NCI-H1694 treated with DMSO at 0.1 percent for 48 hours (cell line): Measurements from ENCODE around the gene CDC14B.
"Not testable (repeated sequence)": the region's sequence is repeated elsewhere in the genome, so short reads cannot be mapped to it uniquely, and the experiment has no call there.

Experiments used
- DNase-seq: peaks from one replicate; lab custom pipeline; 2025; lab: John Stamatoyannopoulos, UW

Gene CDC14B

DNA sequence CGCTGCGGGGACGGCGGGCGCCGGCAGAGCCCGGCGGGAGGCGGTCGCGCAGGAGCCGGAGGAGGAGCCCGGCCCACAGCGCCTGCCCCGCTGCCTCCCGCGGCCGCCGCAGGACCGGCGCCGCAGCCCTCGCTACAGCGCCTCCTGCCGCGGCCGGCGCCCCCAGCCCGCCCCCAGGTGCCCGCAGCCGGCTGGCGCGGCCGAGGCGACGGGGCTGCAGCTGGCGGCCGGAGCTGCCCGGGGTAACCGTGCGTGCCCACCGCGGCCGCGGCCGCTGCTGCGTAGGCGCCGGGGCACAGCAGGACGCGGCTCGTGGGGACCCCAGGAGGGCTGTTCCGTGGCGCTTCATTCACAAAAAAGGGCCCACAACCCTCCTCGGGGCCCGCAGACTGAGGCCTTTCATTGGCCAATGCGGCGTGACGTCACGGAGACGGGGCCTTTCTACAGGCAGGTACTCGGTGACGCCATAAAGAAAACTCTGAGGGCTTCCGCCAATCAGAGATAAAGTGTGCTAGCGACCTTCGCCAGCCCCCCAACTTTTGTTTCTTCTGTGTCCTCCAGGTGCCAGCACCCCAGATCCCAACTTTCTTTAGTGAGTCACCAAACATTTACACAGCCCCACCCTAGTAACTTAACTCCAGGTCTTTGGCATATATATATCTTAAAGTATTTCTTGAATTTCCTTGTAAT, at the start of gene CDC14B:
Gene CDC14B, minus strand, starts transcription at position 353 of the 690 bp plus-strand sequence. CDS start 465 bp downstream, outside the sequence.
- DNase-seq: peak; percentile 65

DNA sequence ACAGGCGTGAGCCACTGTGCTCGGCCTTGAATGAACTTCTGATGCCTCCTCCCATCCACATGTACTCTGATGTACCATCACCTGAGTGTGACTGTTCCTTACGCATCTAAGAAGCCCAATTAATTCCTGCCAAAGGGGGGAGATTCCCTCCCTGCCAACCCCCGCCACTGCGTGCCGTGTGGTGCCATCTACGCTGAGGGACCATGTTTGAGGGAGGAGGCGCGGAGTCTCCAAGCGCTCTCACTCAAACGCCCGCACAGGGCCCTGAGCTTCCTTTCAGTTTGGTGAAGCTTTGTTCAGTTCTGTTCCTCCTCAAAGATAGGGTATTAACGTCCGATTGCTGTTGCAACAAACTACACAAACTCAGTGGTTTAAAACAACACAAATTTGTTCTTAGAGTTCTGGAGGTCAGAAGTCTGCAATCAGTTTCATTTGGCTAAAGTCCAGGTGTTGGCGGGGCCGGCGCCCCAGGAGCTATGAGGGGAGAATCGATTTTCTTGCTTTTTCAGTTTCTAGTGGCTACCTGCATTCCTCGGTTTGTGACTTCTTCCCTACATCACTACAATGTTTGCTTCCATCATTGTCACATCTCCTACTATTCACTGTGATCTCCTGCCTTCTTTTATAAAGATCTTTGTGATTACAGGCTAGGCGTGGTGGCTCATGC, 49.4 kb upstream of the CDC14B start:
- no peak for DNase-seq

DNA sequence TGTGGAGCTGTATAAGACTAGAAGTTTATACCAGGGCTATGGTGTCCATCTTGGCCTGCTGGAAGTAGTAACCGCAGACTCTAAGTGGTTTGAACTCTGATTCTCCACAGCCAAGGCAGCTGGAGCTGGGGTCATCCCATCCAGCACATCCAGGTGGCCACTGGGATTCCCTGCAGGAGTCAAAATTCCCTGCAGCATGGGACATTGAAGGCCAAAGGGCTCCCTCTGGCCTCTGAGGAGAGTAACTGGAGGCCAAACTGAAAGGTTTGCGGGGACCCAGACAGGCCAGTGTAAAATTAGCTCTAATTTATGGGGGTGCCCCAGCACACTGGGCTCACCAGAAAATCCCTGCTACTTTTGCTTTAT, 47.7 kb upstream of the CDC14B start:
- DNase-seq: no peak

DNA sequence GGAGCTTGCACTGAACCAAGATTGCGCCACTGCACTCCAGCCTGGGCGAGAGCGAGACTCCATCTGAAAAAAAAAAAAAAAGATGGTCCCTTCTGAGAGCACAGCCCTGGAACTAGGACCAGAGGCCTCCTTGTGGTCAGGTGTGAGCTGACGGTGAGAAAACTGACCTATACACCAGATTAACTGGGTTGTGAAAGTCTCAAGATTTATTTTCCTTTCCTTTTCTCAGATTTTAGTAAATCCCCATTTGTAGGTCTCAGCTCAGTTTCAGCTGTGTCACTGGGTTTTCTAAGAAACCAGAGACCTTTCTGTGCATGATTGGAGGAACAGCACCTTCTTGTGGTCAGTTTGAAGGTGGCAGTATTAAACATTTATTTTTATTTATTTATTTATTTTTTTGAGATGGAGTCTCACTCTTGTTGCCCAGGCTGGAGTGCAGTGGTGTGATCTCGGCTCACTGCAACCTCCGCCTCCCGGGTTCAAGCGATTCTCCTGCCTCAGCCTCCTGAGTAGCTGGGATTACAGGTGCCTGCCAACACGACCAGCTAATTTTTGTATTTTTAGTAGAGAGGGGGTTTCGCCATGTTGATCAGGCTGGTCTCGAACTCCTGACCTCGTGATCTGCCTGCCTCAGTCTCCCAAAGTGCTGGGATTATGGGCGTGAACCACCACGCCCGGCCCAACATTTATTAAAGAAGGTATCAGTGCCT, 47.2 kb upstream of the CDC14B start:
- peak; percentile 19 for DNase-seq

DNA sequence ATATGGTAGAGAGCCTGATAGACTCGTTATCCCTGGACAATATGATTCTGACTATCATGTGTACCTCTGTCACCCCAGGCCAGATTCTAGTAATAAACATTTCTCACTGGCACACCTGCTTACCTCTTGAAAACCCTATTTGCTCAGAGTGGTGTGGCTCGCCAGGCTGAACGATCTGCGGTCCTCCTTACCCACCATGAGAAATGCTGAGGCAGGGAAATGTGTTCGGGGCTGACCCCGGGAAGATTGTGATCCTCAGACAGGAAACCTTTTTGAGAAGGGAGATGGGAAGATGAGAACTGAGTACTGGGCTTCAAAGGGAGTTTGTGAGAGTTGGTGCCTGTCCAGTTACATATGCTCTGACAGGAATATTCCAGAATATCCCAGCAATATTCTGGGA, 46.1 kb upstream of the CDC14B start:
- DNase-seq: no peak

DNA sequence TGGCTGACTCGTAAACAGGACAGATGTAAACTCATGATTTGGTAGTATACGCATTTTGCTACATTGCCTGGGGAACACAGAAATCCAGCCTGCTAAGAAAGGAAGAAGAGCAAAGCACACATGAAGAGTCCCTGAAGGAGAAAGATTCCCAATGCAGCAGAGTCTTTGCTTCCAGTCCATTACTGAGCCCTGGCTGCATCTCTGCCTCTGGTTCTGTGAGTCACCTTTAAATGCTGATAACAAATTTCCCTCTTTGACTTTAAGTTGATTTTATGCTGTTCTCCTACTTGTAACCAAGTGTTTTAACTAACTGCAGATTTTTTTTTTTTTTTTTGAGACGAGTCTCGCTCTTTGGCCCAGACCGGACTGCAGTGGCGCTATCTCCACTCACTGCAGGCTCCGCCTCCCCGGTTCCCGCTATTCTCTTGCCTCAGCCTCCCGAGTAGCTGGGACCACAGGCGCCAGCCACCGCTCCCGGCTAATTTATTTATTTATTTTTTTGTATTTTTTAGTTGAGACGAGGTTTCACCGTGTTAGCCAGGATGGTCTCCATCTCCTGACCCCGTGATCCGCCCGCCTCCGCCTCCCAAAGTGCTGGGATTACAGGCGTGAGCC, 44.0 kb upstream of the CDC14B start:
- no peak for DNase-seq

DNA sequence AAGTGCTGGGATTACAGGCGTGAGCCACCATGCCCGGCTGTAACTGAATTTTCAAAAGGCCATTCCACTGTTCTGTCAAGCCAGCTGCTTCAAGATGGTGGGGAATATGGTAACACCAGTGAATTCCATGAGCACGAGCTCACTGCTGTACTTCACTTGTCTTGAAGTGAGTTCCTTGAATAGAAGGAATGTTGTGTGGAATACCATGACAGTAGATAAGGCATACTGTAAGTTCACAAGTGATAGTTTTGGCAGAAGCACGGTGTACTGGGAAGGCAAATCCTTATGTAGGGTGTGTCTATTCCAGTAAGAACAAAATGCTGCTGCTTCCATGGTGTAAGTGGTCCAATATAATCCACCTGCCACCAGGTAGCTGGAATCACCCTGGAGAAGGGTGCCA, 42.1 kb upstream of the CDC14B start:
- no peak for DNase-seq

DNA sequence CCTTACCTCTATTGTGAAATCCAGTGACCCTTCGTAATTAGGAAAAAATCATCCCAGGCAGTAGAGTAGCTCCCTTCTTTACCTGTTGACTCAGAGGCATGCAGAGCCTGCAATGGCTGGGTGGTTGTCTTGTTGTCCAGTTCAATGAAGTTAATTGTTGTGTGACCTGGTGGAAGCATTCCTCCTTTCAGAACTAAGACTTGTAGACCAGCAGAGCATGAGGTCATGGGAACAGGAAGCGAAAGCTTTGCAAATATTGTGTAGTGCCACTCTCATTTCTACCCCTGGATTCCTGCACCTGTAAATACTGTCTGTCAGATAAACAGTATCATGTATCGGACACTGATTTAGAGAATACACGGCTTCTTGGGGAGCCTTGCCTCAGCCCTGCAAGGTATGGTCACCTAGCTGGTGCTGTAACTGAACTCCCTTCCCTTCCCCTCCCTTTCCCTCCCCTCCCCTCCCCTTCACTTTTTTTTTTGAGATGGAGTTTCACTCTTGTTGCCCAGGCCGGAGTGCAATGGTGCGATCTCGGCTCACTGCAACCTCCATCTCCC, 41.1 kb upstream of the CDC14B start:
- DNase-seq: no peak

DNA sequence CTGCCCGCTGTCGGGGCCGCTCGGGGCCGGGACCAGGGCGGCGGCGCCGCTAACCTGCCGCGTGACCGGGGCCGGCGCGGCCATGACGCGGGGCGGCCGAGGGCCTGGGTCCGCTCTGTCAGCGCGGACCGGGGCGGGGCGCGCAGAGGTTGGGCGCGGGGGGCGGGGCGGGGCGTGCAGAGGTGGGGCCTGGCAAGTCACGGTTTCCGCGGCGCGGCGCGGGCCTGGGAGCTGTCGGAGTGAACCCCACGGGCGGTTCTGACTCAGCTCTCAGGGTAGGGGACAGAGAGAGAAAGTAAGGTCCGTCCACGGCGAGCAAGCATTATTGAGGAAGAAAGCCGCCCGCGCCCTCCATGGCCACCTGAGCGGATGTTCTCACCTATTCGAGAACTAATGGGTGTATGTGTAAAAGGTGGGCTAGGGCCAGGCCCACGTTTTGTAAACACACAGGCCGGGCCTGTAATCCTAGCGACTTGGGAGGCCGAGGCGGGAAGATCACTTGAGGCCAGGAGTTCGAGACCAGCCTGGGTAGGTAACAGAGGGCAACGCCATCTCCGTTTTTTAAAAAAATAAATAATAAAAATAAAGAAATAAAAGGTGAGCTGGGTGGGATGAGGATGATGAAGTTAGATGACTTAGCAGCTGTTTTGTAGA, 35.7 kb upstream of the CDC14B start, which contains the start of gene PRXL2C:
Gene PRXL2C, minus strand, starts transcription at position 120 of the 654 bp plus-strand sequence. Its CDS starts 36 bp downstream, at position 84.
- DNase-seq: no peak

DNA sequence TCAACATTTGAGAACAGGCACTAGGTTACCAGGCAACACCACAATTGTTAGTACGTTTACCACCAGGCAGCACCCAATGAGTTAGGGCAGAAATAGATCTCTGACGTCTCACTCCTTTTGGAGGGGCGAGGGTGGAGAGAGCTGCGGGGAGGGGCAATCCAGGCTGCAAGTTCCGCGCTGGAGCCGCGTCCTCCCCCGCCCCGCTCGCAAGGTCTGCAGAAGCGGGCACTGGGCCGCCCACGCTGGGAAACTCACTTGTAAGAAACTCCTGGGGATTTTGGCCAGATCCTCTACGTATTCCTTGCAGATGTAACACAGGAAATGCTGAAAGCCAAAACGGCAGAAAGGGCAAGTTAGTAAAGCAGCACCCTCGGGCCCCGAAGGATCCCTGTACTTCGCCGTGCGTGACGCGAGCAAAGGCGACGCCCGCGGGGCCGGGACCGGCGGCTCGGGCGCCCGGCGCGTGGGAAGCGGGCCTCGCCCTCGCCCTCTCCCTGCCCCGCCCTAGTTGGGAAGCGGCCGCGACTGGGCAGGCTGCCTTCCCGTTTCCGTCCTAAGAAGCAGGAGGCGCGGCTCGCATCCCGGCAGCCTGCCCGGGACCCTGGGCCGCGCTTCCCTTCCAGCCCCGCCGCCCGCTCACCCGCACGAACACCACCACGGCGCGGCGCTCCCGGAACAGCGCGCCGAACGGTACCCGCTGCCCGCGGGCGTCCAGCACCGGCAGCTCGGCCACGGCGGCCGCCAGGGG, 35.0 kb upstream of the CDC14B start:
- peak; percentile 22 for DNase-seq

DNA sequence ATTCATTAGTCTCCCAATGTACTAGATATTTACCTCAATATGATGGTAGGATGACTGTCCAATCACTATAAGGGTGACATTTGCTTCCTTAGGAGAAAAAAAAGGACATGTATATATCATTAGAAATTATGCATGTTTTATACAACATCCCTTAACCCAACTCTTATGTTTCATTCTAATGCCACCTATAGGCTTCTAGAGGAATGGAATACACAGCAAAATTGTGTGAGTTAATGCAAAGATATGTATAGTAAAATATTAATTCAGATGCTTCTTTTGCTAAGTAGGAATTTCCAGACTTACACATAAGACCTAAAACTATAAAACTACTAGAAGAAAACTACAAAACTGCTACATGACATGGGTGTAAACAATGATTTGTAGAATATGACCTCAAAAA, 32.0 kb upstream of the CDC14B start:
- peak; percentile 42 for DNase-seq

DNA sequence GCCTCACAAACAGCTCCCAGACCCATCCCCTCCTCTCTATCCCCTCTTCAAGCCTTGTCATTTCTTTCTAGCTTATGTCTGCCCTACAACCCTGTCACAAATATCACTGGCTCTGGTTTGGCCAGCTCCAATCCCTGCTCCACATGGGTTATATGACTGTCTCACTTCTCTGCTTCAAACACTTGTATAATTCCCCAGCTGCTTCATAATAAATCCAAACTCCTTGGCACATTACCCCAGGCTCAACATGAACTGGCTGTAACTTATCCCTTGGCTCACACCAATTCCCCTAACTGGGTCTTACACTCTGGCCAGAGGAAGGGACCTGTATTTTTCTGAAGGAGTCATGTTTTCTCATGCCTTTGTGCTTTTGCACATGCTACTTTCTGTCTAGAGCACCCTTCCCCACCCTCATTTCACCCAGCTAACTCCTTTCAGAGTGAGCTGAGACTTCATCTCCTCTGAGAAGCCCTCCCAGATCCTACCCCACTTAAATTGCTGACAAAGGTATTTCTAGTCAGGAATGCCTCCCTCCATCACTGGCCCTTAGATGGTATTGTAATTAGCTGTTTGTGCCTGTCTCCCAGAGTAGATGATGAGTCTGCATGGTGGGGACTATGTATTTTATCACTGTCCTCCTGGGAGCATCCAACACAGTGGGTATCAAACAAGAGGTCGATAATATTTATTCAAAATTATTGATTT, 30.1 kb upstream of the CDC14B start:
- DNase-seq: no peak

DNA sequence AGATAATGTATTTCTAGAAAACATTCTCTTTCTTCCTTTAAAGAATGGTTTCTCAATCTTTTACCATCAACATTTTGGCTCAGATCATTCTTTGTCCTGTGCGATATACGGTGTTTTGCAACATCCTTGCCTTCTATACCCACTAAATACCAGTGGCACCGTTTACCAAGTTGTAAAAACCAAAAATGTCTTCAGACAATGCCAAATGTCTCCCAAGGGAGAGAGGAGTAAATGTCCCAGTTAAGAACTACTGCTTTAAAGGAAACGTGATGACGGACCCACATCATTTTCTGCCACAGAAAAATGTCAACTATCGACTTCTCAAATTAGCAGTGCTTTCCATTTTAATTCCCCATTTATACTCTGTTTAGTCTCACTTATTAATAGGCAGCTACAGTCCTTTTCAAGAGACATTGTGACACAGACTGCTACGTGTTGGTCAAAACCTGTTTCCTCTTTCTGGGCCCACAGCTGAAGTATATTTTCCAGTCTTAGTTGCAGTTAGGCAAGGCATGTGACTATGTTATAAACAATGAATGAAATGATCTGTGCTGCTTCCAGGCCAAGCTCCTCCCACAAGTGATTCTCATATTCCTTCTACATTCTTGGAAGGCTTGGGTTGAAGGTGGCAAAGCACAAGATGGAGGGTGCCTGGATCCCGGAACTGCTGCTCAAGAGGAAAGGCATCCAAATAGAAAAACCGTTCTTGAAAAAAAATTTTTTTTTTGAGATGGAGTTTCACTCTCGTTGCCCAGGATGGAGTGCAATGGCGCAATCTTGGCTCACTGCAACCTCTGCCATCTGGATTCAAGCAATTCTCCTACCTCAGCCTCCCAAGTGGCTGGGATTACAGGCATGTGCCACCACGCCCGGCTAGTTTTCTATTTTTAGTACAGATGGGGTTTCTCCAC, 26.7 kb upstream of the CDC14B start:
- no peak for DNase-seq

DNA sequence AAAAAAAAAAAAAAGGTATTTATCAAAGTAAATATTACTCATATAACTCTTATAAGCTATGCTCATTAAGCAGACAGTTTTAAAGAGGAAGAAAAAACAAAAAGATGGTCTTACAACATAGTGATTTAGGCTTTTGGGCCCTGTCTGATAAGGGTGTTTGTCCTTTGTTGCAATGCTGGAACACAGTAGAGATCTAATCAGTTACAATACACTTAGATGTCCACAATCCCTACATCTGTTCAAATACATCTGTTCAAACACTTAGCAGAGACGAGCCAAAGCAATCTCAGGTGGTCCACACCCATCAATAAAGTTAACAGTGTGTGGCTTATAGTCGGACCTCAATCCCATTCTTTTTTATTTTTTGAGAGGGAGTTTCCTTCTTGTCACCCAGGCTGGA, 24.5 kb upstream of the CDC14B start:
- no peak for DNase-seq

DNA sequence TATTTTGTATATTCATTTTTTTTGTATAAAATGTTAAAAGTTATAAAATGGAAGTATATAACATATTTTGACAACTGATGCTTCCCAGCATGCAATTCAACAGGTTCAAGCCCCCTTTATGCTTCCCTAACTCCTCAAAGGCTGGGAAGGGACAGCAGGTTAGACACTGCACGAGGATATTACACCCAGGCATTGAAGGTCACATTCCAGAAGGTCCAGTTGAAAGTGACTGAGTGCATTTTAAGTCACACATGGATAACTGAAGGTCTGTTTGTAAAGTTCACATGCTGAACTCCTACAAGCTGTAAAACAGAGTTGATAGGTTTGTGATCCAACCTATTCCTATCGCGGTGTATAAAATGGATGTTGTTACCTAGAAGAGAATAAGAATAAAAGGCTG, 21.9 kb upstream of the CDC14B start:
- no peak for DNase-seq

DNA sequence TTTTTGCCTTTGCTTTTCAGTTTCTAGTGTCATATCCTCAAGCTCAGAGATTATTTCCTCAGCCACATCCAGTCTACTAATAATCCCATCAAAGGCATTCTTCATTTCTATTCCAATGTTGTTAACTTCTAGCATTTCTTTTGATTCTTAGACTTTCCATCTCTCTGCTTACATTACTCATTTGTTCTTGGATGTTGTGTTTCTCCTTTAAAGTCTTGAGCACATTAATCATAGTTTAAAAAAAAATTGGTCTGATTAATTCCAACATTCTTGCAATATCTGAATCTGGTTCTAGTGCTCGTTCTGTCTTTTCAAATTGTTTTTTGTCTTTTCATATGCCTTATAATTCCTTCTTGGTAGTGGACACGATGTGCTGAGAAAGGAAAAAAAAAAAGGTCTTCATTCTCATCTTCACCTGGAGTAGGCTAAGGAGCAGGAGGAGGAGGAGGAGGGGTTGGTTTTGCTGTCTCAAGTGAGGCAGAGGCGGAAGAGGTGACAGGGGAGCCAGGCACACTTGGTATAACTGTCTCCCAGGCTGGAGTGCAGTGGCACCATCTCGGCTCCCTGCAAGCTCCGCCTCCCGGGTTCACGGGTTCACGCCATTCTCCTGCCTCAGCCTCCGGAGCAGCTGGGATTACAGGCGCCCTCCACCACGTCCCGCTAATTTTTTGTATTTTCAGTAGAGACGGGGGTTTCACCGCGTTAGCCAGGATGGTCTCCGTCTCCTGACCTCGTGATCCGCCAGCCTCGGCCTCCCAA, 19.1 kb upstream of the CDC14B start:
- DNase-seq: no peak

DNA sequence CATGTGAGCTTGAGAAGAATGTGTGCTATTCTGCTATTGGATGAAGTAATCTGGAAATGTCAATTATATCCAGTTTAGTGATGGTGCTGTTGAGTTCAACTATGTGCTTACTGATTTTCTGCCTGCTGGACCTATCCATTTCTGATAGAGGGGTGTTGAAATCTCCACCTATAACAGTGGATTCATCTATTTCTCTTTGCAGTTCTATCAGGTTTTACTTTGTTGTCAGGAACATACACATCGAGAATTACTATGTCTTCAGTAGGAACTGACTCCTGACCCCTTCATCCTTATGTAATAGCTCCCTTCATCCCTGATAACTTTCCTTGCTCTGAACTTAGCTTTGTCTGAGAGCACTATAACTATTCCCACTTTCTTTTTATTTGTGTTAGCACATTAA, 16.7 kb upstream of the CDC14B start:
- DNase-seq: no peak

DNA sequence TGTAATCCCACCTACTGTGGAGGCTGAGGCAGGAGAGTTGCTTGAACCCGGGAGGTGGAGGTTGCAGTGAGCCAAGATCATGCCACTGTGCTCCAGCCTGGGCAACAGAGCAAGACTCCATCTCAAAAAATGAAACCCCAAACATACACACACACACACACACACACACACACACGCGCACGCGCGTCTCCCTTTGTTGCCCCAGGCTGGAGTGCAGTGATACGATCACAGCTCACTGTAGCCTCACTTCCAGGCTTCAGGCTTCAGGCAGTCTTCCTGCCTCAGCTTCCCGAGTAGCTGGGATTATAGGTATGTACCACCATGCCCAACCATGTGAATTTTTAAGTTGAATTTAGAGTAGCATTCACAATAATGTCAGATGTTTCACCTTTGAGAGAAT, 13.9 kb upstream of the CDC14B start:
- not testable (repeated sequence) for DNase-seq

DNA sequence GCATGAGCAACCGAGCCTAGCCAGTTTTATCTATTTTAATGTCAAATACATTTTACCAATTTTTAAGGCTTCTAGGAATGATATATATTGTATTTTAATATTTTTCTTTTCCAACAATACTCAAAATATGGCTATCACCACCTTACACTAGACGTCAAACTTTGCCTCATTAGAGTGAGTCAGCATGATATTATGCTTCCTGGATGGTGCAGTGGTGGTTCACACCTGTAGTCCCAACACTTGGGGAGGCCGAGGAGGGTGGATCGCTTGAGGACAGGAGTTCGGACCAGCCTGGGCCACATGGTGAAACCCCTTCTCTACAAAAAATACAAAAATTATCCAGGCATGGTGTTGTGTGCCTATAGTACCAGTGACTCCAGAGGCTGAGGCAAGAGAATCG, 7.3 kb upstream of the CDC14B start:
- DNase-seq: no peak
